Vagina (tissue), 2 donors: Measurements from ENCODE around the gene STK35.
"Not testable (repeated sequence)": the region's sequence is repeated elsewhere in the genome, so short reads cannot be mapped to it uniquely, and the experiment has no call there.

Experiments used
- CTCF ChIP-seq, 3 experiments: fragments of 450-650 bp in 2 of 3; fragments of 200-600 bp in 1 of 3; sonication (generic) in 1 of 3; IDR thresholded peaks; one replicate each; pipeline ENCODE4 v1.5.1; 2017 to 2019; ENCODE audit warnings: antibody characterized with exemption in 3 of 3, mild to moderate bottlenecking in 2 of 3, moderate library complexity in 2 of 3
- POLR2A ChIP-seq, 2 donors: fragments of 450-650 bp; IDR thresholded peaks; one replicate each; pipeline ENCODE4 v1.6.1; 2017; ENCODE audit warnings: antibody characterized with exemption in 2 of 2, mild to moderate bottlenecking in 2 of 2, moderate library complexity in 2 of 2
- POLR2AphosphoS5 ChIP-seq, 2 donors: sonication (generic); formaldehyde crosslinking; IDR thresholded peaks; one replicate each; pipeline ENCODE4 v1.9.0; 2017; ENCODE audit warnings: antibody characterized with exemption in 2 of 2, mild to moderate bottlenecking in 2 of 2, low read depth in 1 of 2; ENCODE audit not compliant: insufficient read depth in 1 of 2

GRCh38 chr20:2184933-2185332 lies 83.3 kb downstream of the STK35 start:
- TF ChIP-seq CTCF (IDR thresholded peaks at IDR 0.05); POLR2A (IDR thresholded peaks at IDR 0.05); POLR2AphosphoS5 (IDR thresholded peaks at IDR 0.05; ENCODE audit: insufficient read depth in 1 of 2, low read depth in 1 of 2): not testable (repeated sequence)
